ENCODE results near the gene PDYN.
A peak's percentile ranks its signal among the peaks of the same experiment; 100 is the strongest.
"Not testable (repeated sequence)": the region's sequence is repeated elsewhere in the genome, so short reads cannot be mapped to it uniquely, and the experiment has no call there.

PDYN gene

DNA sequence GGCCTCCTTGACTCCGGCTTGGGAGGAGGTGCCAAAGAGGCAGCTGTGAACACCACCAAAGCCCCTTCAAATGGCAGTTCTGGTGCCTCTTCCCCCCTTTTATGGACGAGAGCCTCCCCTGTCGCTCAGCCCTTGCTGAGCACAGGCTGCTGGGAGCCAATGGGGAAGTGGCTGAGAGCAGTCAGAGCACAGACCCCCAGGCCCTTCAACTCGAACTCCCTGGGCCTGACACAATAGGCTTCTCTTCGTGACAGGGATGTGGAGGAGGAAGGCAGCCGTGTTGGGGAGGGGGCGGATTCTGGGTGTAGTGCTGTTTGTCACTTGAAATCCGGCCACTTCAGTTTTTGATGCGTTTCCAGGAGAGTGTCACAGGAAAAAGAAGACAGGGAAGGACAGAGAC lies at the start of gene PDYN:
PDYN (minus strand) TSS at position 73 of the 400 bp plus-strand sequence. CDS start 10,974 bp downstream, outside the sequence.
- DNase-seq: no peak

DNA sequence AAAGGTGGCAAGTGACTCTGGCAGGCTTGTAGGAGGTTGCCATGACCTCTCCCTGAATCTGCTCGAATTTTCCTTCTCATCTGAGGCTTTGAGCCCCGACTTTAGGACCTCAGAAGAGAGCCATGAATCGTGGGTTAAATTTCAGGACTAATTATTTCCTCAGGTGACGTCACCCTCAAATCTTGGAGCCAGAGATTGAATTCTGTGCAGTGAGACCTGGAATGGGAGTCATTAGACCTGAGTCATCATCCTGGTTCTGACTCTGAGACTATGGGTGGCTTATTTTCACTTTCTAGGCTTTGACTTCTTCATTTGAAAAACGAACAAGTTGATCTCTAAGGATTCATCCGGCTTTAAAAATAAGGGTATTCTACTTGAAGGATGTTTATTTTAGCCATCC lies 48.5 kb upstream of the PDYN start:
- DNase-seq: no peak

DNA sequence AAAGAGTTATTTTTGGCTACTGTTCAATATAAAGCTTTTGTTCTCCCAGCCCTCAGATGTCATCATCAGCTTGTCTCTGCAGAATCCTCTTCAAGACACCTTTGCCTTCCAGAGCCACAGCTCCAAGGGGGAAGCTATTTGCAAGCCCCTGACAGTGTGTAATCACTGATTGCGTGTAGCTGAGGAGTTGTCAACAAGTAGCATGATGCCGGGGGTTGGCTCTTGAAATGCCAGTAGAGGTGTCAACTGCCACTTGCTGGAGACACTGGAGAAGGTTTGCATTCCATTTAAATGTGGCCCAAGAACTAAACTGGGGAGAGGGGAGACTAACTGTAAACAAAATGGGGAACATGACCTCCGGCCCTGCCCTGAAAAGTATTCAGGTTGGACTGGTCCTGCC lies 44.3 kb upstream of the PDYN start:
- DNase-seq: no peak

DNA sequence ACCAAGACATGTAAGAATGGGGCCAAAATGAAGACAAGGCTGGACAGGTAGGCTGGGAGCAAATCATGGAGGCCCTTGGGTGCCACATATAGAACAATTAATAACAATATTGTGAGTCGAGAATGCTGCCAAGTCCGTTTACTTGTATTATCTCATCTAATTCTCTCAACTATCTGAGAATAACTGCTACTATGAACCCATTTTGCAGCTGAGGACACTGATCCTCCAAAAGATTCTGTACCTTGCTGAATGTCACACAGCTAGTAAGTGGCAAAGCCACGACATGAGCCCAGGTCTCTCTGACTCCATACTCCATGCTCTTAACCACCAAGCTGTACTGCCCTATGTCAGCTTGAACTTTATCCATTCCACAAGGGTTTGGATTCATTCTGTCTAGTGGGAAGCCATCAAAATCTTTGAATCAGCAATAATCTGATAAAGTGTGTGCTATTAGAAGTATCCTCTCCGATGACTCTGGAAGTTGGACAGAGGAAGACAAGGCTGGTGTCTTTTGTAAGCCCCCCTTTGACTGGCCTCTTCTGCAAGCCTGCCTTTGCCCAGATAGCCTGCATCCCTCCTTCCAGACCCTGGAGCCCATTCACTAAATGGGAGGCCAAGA lies 43.5 kb upstream of the PDYN start:
- DNase-seq: no peak

DNA sequence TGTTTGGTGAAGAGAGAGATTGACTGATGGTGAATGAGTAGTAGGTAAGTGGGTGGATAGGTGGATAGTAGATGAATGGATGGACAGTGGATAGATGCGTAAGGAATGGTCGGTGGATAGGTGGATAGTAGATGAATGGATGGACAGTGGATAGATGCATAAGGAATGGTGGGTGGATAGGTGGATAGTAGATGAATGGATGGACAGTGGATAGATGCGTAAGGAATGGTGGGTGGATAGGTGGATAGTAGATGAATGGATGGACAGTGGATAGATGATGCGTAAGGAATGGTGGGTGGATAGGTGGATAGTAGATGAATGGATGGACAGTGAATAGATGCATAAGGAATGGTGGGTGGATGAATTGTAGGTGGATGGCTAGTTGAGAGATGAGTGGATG lies 42.5 kb upstream of the PDYN start:
- DNase-seq: not testable (repeated sequence)

DNA sequence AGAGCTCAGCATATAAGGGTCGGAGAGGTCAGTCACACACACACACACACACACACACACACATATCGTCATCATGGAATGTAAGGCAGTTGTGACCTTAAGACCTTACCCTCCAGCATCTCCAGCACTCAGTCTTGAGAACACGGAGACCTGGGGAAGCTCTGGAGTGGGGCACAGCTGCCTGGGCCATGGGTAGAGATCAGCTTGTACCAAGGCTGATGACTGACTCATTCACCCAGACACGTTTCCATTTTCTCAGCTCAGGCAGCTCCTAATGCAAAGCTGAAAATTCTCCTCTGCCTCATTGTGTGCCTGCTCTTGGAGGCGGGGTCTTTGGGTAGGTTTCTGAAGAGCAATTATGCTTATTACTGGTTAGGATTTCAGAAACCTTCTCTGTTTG lies 38.3 kb upstream of the PDYN start:
- DNase-seq: no peak

DNA sequence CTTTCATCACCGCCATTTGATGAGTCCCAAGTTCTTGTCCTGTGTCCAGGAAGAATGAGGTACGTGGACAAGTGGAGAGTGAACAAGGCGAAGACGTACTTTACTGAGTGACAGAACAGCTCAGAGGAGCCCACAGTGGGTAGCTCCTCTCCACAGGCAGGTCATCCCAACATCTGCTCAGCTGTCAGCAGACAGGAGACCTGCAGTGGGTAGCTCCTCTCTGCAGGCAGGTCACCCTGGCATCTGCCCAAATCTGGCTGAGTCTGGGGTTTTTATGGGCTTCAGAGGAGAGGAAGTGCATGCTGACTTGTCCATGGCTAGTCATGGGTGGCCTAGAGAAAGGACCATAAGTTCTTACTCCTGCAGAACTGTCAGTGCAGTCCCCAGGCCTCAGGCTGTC lies 32.7 kb upstream of the PDYN start:
- no peak for DNase-seq

DNA sequence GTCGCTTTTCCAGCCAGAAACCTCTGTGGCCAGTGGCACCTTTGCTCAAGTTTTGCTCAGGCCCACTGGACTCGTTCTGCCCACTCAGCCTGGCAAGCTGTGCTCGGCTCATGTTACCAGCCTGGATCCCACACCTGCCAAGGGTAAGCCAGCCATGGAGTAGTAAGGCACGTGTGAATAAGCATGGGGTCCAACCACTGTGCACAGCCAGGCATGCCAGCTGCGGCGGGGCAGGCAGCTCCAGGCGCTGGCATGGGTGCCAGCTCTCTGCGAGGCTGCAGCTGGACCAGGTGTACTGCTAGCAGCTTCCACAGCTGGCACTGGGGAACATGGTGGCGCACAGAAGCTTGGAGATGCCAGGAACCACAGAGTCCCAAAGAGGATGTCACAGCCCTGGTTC lies 32.1 kb upstream of the PDYN start:
- no peak for DNase-seq

DNA sequence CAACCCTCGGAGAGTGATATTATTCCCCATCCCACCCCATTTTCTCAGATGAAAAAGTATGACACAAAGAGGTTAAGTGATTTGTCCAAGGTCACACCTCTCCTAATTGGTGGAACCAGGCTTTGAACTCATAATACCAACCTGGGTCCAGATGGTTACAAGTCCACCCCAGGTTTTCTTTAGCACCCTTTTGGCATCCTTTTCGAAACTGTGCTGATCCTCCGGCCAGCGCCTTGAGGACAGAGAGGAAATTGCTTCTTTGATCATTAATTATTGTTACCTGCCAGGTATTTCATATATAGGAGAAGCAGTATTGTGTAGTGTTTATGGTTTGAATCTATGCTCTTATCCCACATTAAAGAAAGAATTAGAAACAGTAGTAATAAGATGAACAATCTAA lies 29.3 kb upstream of the PDYN start:
- no peak for DNase-seq

DNA sequence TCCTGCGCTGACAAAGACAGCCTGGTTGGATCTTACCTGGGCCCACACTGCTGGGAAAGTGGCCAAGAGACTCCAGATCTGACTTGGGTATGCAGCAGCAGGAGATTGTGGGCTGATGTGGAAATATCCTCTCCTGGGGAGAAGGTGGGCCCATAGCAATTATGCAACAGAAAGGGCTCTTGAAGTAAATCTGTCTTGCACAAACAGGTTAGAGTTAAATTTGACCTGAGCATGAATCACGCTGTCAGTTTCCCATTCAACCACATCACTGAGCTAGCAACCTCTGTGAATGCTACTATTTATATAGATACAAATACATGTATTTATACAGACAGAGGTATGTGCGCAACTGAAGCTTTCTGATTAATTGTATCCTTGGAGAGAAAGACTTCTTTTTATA lies 28.3 kb upstream of the PDYN start:
- no peak for DNase-seq

DNA sequence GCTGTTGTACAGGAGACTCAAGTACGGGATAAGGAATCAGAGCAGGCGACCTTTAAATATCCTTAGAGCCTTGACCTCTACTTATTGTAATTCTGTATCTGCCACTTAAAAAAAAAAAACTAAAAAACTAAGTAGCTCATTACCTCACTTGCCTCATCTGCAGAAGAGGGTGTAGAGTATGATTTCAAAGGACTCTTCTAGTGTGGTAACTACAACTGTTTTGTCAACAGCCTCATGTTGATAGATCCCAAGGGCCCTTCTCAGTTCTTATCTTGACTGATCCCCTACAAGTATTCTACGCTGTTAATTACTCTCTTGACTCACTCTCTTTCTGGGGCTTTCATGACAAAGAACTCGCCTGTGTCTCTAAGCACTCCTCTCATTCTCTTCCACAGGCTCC lies 16.7 kb upstream of the PDYN start:
- no peak for DNase-seq

DNA sequence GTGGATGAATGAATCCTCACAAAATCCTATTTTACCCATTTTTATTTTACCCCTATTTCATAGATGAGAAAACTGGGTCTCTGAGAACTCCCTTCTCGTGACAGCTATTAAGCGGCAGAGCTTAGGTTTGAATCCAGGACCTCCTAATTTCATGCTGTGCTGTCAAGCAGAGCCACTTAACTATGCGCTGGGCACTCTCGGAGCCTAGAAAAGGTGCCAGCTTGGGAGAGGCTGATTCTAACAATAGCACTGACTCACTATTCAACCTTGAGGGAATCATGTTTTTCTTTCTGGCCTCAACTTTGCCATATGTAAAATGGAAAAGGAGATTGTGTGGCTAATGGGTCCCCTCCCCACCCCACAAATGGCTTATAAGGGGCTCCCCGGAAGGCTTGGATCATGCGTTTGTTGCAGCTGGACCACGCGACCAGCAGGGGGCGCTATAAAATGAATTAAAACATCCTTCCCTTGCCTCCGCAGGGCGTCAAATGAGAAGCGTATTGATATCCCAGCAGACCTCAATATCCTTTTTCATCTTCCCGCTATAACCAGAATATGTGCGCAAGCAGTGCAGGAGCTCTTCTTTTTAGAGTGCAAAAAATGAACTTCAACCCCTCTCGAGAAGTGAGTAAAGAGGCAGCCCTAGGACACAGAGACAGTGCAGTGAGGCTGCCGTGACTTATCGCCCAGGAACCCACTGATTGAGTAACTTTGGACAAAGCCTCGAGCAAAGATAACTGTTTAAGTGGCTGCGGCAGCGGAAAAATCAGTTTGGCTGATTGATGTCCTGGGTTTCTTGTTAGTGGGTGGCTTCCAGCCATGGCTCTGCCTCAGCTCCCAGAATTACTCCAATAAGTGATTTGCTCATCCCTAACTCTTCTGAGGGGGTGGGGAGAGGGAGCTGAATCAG lies 12.8 kb upstream of the PDYN start:
- DNase-seq: no peak

DNA sequence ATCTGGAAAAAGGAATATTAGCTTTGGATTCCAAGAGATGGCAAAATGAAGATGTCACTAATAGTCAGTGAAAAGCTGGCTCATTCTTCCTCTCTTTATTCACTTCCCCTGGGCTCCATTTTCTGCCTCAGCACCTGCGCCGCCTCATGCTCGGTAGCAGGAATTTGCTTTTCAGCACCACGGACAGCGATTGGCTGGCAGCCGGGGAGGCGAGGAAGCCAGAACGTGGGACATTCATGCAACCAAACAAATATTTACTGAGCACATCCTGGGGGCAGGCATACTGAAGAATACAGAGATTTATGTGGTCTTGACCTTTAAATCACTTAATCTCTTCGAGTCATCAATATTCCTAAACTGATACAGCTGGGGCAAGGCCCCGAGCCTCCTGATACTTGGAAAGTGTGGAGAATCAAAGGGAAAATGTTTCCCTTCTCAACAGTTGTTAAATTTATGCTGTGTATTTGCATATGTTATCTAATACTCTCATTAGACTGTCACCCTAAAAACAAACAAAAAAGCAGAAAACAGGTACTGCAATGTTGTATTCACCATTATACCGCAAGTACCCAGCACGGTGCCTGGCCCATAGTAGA lies 12.1 kb upstream of the PDYN start:
- peak; percentile 79 for DNase-seq

DNA sequence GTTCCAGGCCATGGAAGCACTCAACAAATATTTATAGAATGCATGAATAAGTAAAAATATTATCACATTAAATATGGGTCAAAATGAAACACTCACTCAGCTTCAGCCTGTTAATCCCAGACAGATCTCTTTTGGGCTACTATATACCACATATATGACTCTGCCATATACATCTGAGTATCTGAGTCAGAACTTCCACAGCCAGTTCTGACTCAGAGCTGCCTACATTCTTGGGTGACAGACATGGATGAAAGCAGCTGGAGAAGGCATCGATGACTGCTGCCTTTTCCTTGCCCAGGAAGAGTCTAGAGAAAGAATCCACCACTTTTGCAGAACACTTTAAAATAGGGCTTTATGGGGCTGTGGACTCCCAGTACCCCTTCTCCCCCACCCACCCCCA lies 11.5 kb upstream of the PDYN start:
- DNase-seq: no peak

DNA sequence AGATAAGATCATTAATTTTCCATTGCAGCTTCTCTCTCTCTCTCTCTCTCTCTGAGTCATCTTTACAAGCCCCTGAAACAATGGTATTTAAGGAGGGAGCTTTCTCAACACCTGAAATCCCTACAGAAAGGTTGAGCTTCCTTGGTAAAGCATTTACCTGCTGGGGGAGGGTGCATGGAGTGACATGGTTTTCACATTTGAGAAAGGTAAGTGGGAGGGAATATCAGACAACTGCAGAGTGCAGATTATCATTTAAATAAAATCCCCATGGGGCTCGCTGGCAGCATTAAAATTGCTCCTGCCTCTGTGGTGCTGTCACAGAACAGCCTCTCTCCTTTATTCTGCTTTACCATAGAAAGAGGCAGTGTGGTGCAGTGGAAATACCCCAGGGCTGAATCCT lies 10.3 kb upstream of the PDYN start:
- no peak for DNase-seq

DNA sequence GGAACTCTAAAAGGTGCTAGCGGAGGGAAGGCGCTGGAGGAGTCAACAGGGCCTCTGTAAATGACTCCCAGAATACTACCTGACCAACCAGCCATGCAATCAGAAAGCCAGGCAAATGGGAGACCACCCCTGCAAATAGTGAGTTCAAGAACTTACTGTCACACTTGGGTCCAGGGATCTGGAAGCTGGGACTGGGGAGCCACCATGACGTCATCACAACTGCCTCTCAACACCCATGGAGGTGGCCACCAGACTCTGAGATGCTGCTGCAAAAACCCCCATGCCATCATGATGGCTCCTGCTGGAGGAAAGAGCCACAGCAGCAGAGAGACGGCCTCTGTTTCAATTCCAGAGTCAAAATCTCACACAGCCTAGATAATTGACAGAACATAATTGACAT lies 8.5 kb upstream of the PDYN start:
- DNase-seq: no peak

DNA sequence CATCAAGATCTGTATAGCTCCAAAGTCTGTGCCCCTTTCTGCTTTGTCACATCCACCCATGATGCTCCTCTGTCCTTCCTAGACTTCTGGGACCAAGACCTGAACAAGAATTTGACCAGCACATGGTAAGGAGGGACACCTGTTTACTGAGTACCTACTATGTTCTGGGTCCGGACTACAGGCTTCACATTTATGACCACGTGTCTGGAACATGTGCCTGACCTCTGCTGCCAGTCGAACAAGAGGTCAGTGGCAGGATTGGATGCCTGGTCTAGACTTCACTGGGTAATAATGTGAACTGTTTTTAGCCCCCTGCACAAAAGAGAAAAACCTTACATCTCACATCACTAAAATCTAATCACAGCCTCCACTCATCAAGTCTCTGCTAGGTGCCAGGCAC lies 7.3 kb upstream of the PDYN start:
- DNase-seq: no peak

DNA sequence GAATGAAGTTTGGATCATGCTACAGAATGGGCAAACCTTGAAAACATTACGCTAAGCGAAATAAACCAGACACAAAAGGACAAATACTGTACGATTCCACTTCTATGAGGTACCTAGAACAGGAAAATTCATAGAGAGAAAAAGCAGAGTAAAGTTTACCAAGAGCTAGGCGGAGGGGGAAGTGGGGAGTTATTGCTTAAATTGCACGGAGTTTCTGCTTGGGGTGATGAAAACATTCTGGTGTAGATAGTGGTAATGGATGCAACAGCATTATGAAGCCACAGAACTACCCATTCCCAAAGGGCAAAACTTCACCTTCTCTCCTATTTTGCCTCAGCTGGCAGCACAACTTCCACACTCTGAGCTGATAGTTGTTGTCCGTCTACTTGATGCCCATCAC lies 6.4 kb upstream of the PDYN start:
- no peak for DNase-seq

DNA sequence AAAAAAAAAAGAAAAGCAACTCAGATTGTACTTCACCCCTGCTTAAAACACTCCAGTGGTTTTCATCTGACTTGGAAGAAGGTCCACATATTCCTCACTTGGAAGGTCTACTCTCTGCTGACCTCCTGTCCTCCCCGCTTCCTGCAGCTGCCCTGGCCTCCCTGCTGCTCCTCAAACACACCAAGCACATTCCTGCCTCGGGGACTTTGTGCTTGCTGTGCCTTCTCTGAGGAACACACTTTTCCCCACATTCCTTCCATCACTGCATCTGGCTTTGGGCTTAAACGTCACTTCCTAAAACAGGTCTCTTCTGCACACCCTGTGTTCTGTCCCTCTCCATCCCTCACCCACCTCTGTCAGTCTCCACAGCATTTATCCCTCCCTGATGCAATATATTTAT lies 4.9 kb upstream of the PDYN start:
- DNase-seq: no peak

DNA sequence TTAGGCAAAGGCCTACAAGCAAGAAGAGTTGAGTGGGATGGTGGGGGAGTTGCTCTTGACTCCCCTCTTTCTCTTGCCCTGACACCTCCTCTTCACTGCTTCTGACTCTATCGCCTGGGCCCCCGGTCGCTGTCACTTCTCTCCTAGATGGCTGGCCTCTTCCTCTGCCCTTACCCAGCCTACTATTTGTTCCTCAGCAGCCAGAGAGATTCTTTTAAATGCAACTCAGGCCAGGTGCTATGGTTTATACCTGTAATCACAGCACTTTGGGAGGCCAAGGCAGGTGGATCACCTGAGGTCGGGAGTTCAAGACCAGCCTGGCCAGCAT lies 4.3 kb upstream of the PDYN start:
- DNase-seq: no peak

DNA sequence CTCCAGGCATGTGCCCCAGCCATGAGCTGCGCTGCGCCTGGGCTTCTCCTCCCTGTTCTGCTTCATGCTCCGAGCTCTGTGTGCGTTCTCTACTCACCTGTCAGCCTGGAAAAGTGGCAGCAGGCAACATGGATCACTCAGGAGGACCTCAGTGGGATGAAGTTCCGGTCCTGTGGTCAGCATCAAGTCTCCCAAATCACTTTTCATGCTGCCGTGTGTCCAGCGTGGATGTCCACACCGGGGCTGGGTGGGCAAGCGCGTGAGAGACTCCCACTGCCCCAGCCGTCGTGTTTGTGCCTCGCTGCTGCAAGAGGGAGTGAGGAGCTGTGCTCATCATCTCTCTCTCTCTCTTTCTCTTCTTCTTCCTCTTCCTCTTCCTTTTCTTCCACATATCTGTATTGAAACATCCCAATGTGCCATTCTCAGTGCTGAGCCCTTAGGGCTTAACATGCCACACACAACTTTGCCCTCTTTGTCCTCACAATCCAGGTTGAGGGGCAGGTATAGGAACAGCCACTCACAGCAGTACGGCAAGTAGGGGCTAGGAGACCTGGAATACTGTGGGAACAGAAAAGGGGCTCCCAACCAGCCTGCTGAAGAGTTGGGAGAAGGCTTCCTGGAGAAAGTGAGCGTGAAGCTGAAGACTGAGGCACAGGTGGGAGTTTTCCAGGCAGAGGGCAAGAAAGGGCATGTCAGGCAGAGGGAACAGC lies 3.8 kb upstream of the PDYN start:
- no peak for DNase-seq

DNA sequence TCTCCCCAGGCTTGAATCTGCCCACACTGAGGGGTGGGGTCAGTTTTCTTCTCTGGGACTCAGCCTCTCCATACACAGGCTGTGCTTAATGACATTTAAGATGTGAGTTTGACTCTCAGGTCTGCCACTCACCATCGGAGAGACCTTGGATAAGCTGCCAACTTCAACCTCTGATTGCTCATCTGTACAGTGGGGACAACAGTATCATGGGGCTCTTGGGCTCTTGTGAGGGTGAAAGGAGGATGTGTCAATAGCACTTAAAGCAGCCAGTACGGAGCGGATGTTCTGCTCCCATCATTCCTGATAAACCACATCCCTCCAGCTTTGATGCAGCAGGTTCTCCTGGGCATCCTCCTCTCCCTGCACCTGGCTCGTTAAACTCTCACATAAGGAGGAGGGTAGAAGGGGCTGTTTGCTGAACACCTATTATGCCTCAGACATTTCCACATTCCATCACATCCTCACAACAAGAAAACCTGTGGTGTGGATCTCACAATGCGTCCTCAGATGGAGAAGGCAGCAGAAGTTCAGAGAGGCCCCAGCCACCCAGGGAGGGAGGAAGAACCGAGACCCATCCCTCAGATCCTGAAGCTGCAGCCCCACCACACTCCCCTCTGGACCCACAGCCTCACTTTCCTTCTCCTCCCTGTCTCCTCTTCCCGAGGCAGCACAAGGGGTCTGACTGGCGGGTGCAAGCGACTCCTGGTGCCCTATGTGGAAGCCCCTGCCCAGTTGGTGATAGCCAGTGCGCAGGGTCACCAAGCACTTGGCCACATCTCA lies 1.9 kb upstream of the PDYN start:
- no peak for DNase-seq

DNA sequence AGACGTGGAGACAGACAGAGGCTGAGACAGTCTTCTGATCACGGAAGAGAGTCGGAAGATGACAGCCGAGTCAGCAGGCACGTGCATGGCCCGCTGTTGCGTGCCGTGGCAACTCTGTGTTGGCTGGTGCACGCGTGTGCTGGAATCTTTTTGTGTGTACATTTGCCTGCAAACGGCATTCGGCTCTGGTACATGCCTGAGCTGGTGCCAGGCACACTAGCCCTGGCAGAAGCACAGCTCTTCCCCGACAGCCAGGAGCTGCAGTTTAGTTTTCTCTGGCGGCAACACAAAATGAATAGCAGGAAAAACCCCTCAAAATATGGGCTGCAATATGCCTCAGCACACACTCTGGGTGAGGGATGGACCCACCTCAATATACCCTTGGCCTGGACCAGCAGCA lies 769 bp upstream of the PDYN start:
- no peak for DNase-seq

Measured in activated CD8-positive, alpha-beta memory T cell treated with anti-CD3 and anti-CD28 coated beads for 24 hours (primary cell).